Mesothelial cell of epicardium (in vitro differentiated cells): ENCODE results near the gene GAN. TPM values are rescaled to one million over a fixed set of nuclear protein-coding genes. Genes with fewer than 3 reads are reported as not detected.
A peak's percentile ranks its signal among the peaks of the same experiment; 100 is the strongest.

Source experiments
- DNase-seq, 2 experiments: peaks; one replicate each; pipeline ENCODE4 v3.0.0; 2021; ENCODE audit warnings: low spot score in 2 of 2; ENCODE audit not compliant: unreplicated experiment in 2 of 2
- H3K27ac Mint-ChIP-seq: 2 replicates; pipeline ENCODE4 v1.8.0; 2021; ENCODE audit warnings: mixed read lengths
- H3K27me3 Mint-ChIP-seq: 2 replicates; pipeline ENCODE4 v1.8.0; 2021; ENCODE audit warnings: low read depth, mixed read lengths
- H3K36me3 Mint-ChIP-seq: 2 replicates; pipeline ENCODE4 v1.8.0; 2021; ENCODE audit warnings: mixed read lengths
- H3K4me1 Mint-ChIP-seq: 2 replicates; pipeline ENCODE4 v1.8.0; 2021; ENCODE audit warnings: mixed read lengths
- H3K4me3 Mint-ChIP-seq: 2 replicates; pipeline ENCODE4 v1.8.0; 2021; ENCODE audit warnings: mild to moderate bottlenecking, moderate library complexity, mixed read lengths
- H3K9me3 Mint-ChIP-seq: 2 replicates; pipeline ENCODE4 v1.8.0; 2021; ENCODE audit warnings: mixed read lengths
- CTCF ChIP-seq: fragments of 200-600 bp; sonication (generic); IDR thresholded peaks from one replicate; pipeline ENCODE4 v1.5.0; 2021; ENCODE audit warnings: antibody characterized with exemption; ENCODE audit not compliant: unreplicated experiment
- total RNA-seq: library from RNA; stranded (reverse); gene quantifications from 3 replicates; pipeline ENCODE4 v1.2.1, GENCODE V29; 2021

GAN gene
- total RNA-seq, 1 donor from 2014 or later: 14.2 TPM

GRCh38 chr16:81357711-81358260 is 43.0 kb downstream of the GAN start:
- no peak overlapping the region for H3K4me3 Mint-ChIP-seq
- TF ChIP-seq CTCF: no peak
- DNase-seq: no peak
- no peaks in the 10 kb centered on the region for H3K9me3 Mint-ChIP-seq
- H3K4me1 Mint-ChIP-seq: no peaks in the 10 kb centered on the region
- no peaks in the 10 kb centered on the region for H3K27me3 Mint-ChIP-seq
- H3K27ac Mint-ChIP-seq: no peak overlapping the region
- H3K36me3 Mint-ChIP-seq: peaks cover 12% of the 10 kb centered on the region

DNA sequence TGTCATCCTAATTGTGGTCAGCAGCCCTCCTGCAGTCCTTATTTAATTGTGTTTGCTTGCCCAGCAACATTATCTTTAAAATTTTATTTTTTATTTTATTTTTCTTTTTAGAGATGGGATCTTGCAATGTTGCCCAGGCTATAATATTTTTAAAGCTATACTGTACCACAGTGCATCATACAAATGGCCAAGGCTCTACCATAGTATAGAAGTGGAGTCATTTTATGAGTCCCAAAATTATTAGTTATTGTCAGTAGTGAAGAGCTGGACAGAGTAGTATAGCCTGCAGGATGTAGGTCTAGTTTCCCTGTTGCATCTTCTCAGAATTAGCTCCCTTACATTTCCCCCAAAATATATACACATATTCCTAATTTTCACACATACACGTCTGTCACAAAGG is 44.1 kb downstream of the GAN start:
- no peaks in the 10 kb centered on the region for H3K27me3 Mint-ChIP-seq
- H3K4me1 Mint-ChIP-seq: no peaks in the 10 kb centered on the region
- no peak for DNase-seq
- H3K4me3 Mint-ChIP-seq: no peak overlapping the region
- peaks cover 17% of the 10 kb centered on the region for H3K36me3 Mint-ChIP-seq
- no peak overlapping the region for H3K27ac Mint-ChIP-seq
- H3K9me3 Mint-ChIP-seq: no peaks in the 10 kb centered on the region
- no peak for TF ChIP-seq CTCF

DNA sequence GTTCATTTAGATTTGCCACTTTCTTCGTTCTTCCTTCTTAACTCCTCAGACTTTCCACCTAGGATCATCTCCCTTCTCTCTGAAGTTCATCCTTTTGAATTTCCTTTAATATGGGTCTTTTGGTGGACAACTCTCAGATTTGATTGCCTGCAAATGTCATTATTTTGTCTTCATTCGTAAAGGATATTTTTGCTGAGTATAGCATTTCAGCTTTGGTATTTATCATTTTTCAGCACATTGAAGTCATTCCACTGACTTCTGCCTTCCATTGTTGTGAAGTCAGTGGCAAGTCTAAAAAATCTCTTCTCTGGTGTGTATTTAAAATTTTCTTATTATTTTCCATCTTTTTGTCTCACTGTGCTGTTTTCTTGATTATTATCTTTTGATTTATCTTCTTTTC is 45.4 kb downstream of the GAN start:
- Mint-ChIP-seq H3K27ac (no peak overlapping the region), H3K4me1 (no peaks in the 10 kb centered on the region), H3K9me3 (no peaks in the 10 kb centered on the region), H3K4me3 (no peak overlapping the region), H3K27me3 (no peaks in the 10 kb centered on the region), H3K36me3 (peaks cover 24% of the 10 kb centered on the region)
- DNase-seq: no peak
- TF ChIP-seq CTCF: no peak

- Mint-ChIP-seq H3K4me3 (no peak overlapping the region), H3K36me3 (peaks cover 29% of the 10 kb centered on the region), H3K27me3 (no peaks in the 10 kb centered on the region), H3K9me3 (no peaks in the 10 kb centered on the region), H3K4me1 (no peaks in the 10 kb centered on the region), H3K27ac (no peak overlapping the region)
- TF ChIP-seq CTCF: no peak
- DNase-seq: no peak
Measured at GRCh38 chr16:81365731-81366130, 51.0 kb downstream of the GAN start.

DNA sequence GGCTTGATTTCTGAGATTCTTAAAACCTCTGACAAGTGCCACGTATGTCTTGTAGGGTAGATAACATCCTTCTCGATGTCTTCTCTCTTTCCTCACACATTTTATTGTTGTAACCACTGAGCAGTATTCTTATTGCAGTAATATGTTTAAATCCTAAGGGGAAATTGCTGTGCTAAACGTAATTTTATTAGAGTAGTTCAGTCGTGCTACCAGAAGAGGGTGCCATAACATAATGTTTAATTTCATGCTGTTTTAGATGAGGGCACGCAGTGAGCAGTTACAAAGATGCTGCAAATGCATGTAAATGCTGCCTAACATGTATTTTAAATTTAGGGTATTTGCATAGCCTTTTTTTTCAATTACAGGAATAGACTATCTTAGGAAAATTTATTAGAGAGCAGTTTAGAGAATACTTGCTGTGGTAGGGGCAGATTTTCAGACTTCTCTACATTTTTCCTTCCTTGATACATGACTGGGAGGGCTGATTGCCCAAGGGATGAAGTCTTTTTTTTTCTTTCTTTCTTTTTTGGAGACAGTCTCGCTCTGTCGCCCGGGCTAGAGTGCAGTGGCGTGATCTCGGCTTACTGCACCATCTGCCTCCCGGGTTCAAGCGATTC is 51.7 kb downstream of the GAN start:
- TF ChIP-seq CTCF: peak; percentile 72
- Mint-ChIP-seq H3K4me1 (no peaks in the 10 kb centered on the region), H3K4me3 (no peak overlapping the region)

DNA sequence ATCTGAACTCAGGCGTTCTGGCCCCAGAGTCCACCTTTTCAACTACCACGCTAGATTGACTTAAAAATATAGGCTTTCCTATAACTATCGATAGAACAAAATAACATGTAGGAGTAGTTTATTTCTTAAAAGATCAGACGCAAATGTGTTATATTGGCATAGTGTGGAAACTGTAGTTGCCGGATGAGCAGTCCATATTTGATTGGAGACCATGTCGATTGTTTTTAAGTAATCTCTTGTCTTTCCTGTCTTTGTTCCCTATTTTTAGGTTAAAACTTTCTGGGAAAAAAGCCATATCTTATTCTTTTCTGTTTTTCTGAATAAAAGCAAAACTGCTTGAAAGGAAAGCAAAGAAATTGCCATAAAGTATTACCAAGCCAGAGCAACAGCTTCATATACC is 53.1 kb downstream of the GAN start:
- Mint-ChIP-seq H3K4me3 (no peak overlapping the region), H3K4me1 (no peaks in the 10 kb centered on the region), H3K27ac (no peak overlapping the region), H3K27me3 (no peaks in the 10 kb centered on the region), H3K9me3 (no peaks in the 10 kb centered on the region), H3K36me3 (peaks cover 31% of the 10 kb centered on the region)
- DNase-seq: no peak
- no peak for TF ChIP-seq CTCF

More for the DNA sequence above, 51.7 kb downstream of the GAN start:
- H3K27me3 Mint-ChIP-seq: no peaks in the 10 kb centered on the region
- no peak overlapping the region for H3K27ac Mint-ChIP-seq
- DNase-seq: no peak
- no peaks in the 10 kb centered on the region for H3K9me3 Mint-ChIP-seq
- H3K36me3 Mint-ChIP-seq: peaks cover 30% of the 10 kb centered on the region
